T-cell (primary cell): ENCODE data around the gene NF2. TPM values are rescaled to one million over a fixed set of nuclear protein-coding genes. Genes with fewer than 3 reads are reported as not detected.

ENCODE experiments used
- ATAC-seq, 4 experiments: fragments of 200-7000 bp in 3 of 4; fragments of 150-1000 bp in 1 of 4; cut with Tn5 transposase; replicated peaks in 1 of 4; 1 replicate in 3 of 4; 2 replicates in 1 of 4; pipeline ENCODE4 v1.10.0; 2021; ENCODE audit warnings: moderate library complexity in 3 of 4, mild to moderate bottlenecking in 2 of 4, moderate number of reproducible peaks in 1 of 4
- CTCF ChIA-PET, 2 donors: fragments of 300-600 bp; sonication (Branson Sonifier 250); formaldehyde crosslinking; loops; one replicate each; lab custom pipeline; 2022; ENCODE audit warnings: antibody characterized with exemption in 2 of 2; lab: Charles Lee
- POLR2A ChIA-PET, 2 donors: fragments of 300-600 bp; sonication (Branson Sonifier 250); formaldehyde crosslinking; loops; one replicate each; lab custom pipeline; 2022; ENCODE audit warnings: antibody characterized with exemption in 2 of 2; lab: Charles Lee
- DNase-seq, 35 experiments: peaks; one replicate each; pipeline versions ENCODE4 v3.0.0 to v3.0.0-alpha.2; 2013 to 2023
- H3K27ac ChIP-seq: one replicate; pipeline ENCODE4 v1.5.1; 2013; ENCODE audit warnings: low read length
- H3K27me3 ChIP-seq, 2 experiments: replicated peaks in 1 of 2; 1 replicate in 1 of 2; 2 replicates in 1 of 2; pipeline versions ENCODE4 v1.6.1 to v1.7.0; 2013; ENCODE audit warnings: low read length in 1 of 2, mixed read lengths in 1 of 2; ENCODE audit not compliant: control insufficient read depth in 2 of 2, insufficient read depth in 2 of 2; ENCODE audit errors: extremely low read depth in 1 of 2
- H3K36me3 ChIP-seq, 2 donors: 1 replicate in 1 of 2; 2 replicates in 1 of 2; pipeline versions ENCODE4 v1.6.1 to v1.7.0; 2013; ENCODE audit warnings: low read length in 1 of 2; ENCODE audit not compliant: control insufficient read depth in 2 of 2, insufficient read depth in 1 of 2; ENCODE audit errors: extremely low read depth in 1 of 2
- H3K4me1 ChIP-seq, 2 experiments: 1 replicate in 1 of 2; 2 replicates in 1 of 2; pipeline versions ENCODE4 v1.6.1 to v1.7.0; 2013; ENCODE audit warnings: low read length in 2 of 2, mixed read lengths in 1 of 2; ENCODE audit not compliant: insufficient read depth in 2 of 2, control insufficient read depth in 1 of 2; ENCODE audit errors: extremely low read depth in 1 of 2
- H3K4me3 ChIP-seq, 2 donors: 1 replicate in 1 of 2; 2 replicates in 1 of 2; pipeline versions ENCODE4 v1.5.1 to v1.7.0; 2013; ENCODE audit warnings: mild to moderate bottlenecking in 2 of 2, low read length in 1 of 2, moderate library complexity in 1 of 2; ENCODE audit not compliant: control insufficient read depth in 1 of 2; ENCODE audit errors: extremely low read depth in 1 of 2
- H3K9me3 ChIP-seq: 2 replicates; pipeline ENCODE4 v1.7.0; 2013
- H3K27ac Mint-ChIP-seq, 2 donors: one replicate each; pipeline ENCODE4 v1.8.0; 2020 to 2021; ENCODE audit warnings: mild to moderate bottlenecking in 2 of 2, mixed read lengths in 2 of 2
- H3K27me3 Mint-ChIP-seq, 2 donors: one replicate each; pipeline ENCODE4 v1.8.0; 2021 to 2022; ENCODE audit warnings: mixed read lengths in 2 of 2
- H3K36me3 Mint-ChIP-seq: one replicate; pipeline ENCODE4 v1.8.0; 2021; ENCODE audit warnings: mixed read lengths
- H3K4me1 Mint-ChIP-seq, 3 donors: one replicate each; pipeline ENCODE4 v1.8.0; 2020 to 2022; ENCODE audit warnings: mixed read lengths in 3 of 3, mild to moderate bottlenecking in 1 of 3
- H3K4me3 Mint-ChIP-seq, 3 donors: one replicate each; pipeline ENCODE4 v1.8.0; 2020 to 2022; ENCODE audit warnings: mild to moderate bottlenecking in 3 of 3, mixed read lengths in 3 of 3, moderate library complexity in 3 of 3
- H3K9me3 Mint-ChIP-seq, 3 donors: one replicate each; pipeline ENCODE4 v1.8.0; 2020 to 2022; ENCODE audit warnings: mixed read lengths in 3 of 3
- WGBS: methylation state at CpG from one replicate; pipeline ENCODE4 v1.1.5; 2013; ENCODE audit warnings: missing lambda C conversion rate; ENCODE audit not compliant: insufficient coverage; 5-methylcytosine and 5-hydroxymethylcytosine counted together
- total RNA-seq, 35 experiments: library from RNA in 6 of 35; stranded (reverse) in 6 of 35; fragments of 120-200 nt in 1 of 35; gene quantifications; one replicate each; pipeline versions ENCODE4 v1.2.1 to v1.2.4 and lab custom pipeline; 2013 to 2026

The NF2 gene
- total RNA-seq, 5 donors from 2014 or later (not counting 1 experiment from before 2014, with no cell fraction given): 26.1 to 33.4 (median 31.9) TPM

DNA sequence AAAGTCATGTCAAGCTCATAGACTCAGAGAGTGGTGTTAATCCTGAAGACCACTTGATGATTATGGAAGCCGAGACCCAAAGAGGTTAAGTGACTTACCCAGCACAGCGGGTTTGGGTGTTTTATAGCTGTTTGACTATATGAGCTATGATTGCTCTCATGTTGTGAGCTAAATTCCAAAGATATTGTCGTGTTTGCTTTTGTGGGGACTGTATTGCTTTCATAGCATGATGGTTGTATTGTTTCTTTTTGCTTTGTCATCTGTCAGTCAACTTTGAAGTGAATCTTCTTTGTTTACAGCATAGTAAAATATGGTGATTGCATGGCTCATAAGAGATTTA lies 23.7 kb downstream of the NF2 start:
- H3K4me1 ChIP-seq: peaks cover 16 to 22% of the 10 kb centered on the region in 2 experiments
- no peak overlapping the region for H3K27ac ChIP-seq
- H3K36me3 ChIP-seq: no peaks in the 10 kb centered on the region
- ChIA-PET CTCF (interaction anchor here in 1 of 2 donors (0.7 to 1.1 kb wide), 2 partner anchors 140 to 375 kb away, joined by 3 to 4 read pairs; partner anchors contain the start of genes UQCR10 and ZMAT5), POLR2A (interaction anchor here in 1 of 2 donors (0.6 kb wide), 1 partner anchor 438 kb away, joined by 5 read pairs; no protein-coding TSS in a partner anchor)
- Mint-ChIP-seq H3K27me3 (no peaks in the 10 kb centered on the region), H3K9me3 (no peaks in the 10 kb centered on the region), H3K4me3 (no peak overlapping the region), H3K4me1 (peaks cover 66 to 76% (median 74%) of the 10 kb centered on the region in 3 donors), H3K27ac (no peak overlapping the region), H3K36me3 (peaks cover 3% of the 10 kb centered on the region)
- H3K4me3 ChIP-seq: no peak overlapping the region
- WGBS: 100% methylated on average over 3 of the region's 3 CpGs
- H3K27me3 ChIP-seq: no peaks in the 10 kb centered on the region
- ATAC-seq (no peak), DNase-seq (no peak)
- H3K9me3 ChIP-seq: no peaks in the 10 kb centered on the region

DNA sequence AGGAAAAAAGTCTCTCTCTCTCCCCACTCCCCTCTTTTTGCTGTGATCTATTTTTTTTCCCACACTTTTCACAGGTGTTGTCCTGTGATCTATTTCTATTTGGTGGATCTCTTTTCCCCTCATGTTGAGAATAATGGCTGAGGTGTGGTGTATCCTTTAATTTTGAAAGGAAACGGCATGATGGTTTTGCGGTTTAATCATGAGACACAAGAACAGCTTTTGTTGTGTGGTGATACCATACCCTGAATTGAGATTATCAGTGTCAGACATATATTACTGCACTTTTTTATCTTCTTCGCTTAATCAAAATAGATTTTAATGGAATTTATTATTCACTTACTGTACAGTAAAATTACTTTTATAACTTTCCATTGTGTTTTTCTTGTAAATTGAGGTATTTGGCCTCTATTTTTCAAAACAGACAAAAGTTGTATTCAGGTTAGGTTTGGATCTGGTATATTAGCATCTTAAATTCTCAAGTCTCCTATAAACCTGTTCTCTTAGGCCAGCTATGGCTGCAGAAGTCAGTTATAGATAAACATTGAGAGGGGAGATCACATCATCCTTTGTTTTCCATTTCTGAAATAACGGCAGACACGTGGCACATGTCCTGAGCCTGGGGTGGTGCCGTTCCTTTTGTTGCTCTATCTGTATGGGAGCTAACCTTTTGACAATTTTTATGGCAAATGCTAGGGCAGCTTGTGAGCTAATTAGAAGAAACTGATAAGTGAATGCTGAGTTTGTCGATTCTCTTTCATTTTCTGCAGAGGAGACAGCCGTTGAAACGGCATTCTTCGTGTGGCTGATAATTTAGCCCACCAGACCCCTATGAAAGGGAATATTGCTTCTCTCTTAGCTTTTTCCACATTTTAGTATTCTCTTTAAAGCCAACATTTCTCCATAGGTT lies 25.8 kb downstream of the NF2 start:
- CTCF ChIA-PET: interaction anchor here (0.5 to 0.6 kb wide), 4 partner anchors 25 to 279 kb away, joined by 3 to 8 read pairs (median 5); no protein-coding TSS in a partner anchor
- Mint-ChIP-seq H3K27me3 (no peaks in the 10 kb centered on the region), H3K27ac (peak overlapping the region in 1 of 2 donors; percentile 65), H3K36me3 (peaks cover 8% of the 10 kb centered on the region), H3K4me1 (peaks cover 68 to 79% (median 71%) of the 10 kb centered on the region in 3 donors), H3K9me3 (no peaks in the 10 kb centered on the region), H3K4me3 (no peak overlapping the region)
- Histone ChIP-seq H3K4me3 (no peak overlapping the region), H3K9me3 (no peaks in the 10 kb centered on the region), H3K4me1 (peaks cover 6 to 7% of the 10 kb centered on the region in 2 experiments), H3K36me3 (no peaks in the 10 kb centered on the region), H3K27me3 (no peaks in the 10 kb centered on the region), H3K27ac (no peak overlapping the region)
- DNase-seq: peak in 1 of 35 experiments; percentile 14
- POLR2A ChIA-PET: interaction anchor here in 1 of 2 donors (0.7 kb wide), 1 partner anchor 489 kb away, joined by 8 read pairs; no protein-coding TSS in a partner anchor
- peak in 1 of 4 experiments; percentile 55 for ATAC-seq
- 80% methylated on average over 1 of the region's 10 CpGs for WGBS

DNA sequence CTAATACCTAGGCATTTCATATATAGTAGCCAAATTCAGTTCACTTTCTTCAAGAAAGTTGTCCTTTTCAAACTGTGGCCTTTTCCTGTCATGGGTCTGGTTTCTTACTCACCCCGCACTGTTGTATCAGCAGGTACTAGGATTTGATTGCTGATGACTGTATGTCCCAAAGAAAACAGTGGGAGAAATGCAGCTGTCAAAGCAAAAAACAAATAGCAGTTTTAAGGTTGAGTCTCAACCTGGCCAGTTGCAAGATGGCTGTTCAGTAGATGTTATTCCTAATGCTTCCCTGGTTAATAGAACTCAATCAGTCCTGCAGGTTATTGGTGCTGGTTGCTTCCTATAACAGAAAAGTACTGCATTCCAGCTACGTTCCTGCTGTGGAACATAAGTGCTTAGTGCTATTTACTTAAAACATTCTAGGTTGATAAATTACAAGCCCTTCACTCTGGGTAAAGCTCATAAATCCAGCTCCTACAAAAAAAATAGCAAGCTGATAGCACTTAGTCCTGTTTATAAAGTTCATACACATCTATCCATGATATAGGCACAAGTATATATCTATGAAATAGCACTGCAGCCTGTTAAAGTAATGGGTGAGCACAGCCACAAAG lies 26.6 kb downstream of the NF2 start:
- CTCF ChIA-PET: interaction anchor here (0.5 to 0.6 kb wide), 3 partner anchors 25 to 278 kb away, joined by 3 to 5 read pairs (median 3); no protein-coding TSS in a partner anchor

GRCh38 chr22:29630987-29631386 lies 27.6 kb downstream of the NF2 start:
- H3K4me1 ChIP-seq: peaks cover 0 to 2% of the 10 kb centered on the region in 2 experiments
- peaks cover 8% of the 10 kb centered on the region for H3K36me3 Mint-ChIP-seq
- H3K9me3 ChIP-seq: no peaks in the 10 kb centered on the region
- no peak overlapping the region for H3K4me3 Mint-ChIP-seq
- DNase-seq: no peak
- no peak overlapping the region for H3K27ac Mint-ChIP-seq
- no peaks in the 10 kb centered on the region for H3K27me3 ChIP-seq
- H3K4me1 Mint-ChIP-seq: peaks cover 60 to 71% (median 65%) of the 10 kb centered on the region in 3 donors
- ChIA-PET CTCF (no interaction called here), POLR2A (no interaction called here)
- ATAC-seq: no peak
- no peaks in the 10 kb centered on the region for H3K9me3 Mint-ChIP-seq
- H3K27me3 Mint-ChIP-seq: no peaks in the 10 kb centered on the region
- 97% methylated on average over 5 of the region's 6 CpGs for WGBS
- H3K4me3 ChIP-seq: no peak overlapping the region
- H3K36me3 ChIP-seq: no peaks in the 10 kb centered on the region
- H3K27ac ChIP-seq: no peak overlapping the region

More for the DNA sequence above, 26.6 kb downstream of the NF2 start:
- no peaks in the 10 kb centered on the region for H3K27me3 ChIP-seq
- no peak overlapping the region for H3K4me3 Mint-ChIP-seq
- DNase-seq: no peak
- H3K27me3 Mint-ChIP-seq: no peaks in the 10 kb centered on the region
- WGBS: no CpG with 5 or more reads among the region's 2 CpGs
- H3K4me1 ChIP-seq: peaks cover 2% of the 10 kb centered on the region in 2 experiments
- peaks cover 8% of the 10 kb centered on the region for H3K36me3 Mint-ChIP-seq
- H3K4me3 ChIP-seq: no peak overlapping the region
- no peak overlapping the region for H3K27ac ChIP-seq
- POLR2A ChIA-PET: interaction anchor here in 1 of 2 donors (0.6 kb wide), 1 partner anchor 388 kb away, joined by 3 read pairs; no protein-coding TSS in a partner anchor
- H3K9me3 Mint-ChIP-seq: no peaks in the 10 kb centered on the region
- ATAC-seq: no peak
- H3K36me3 ChIP-seq: no peaks in the 10 kb centered on the region
- no peaks in the 10 kb centered on the region for H3K9me3 ChIP-seq
- peaks cover 65 to 76% (median 66%) of the 10 kb centered on the region in 3 donors for H3K4me1 Mint-ChIP-seq
- H3K27ac Mint-ChIP-seq: no peak overlapping the region

- Histone ChIP-seq H3K27ac (no peak overlapping the region), H3K4me3 (no peak overlapping the region), H3K36me3 (no peaks in the 10 kb centered on the region), H3K9me3 (no peaks in the 10 kb centered on the region), H3K4me1 (peaks cover 0 to 2% of the 10 kb centered on the region in 2 experiments), H3K27me3 (no peaks in the 10 kb centered on the region)
- POLR2A ChIA-PET: no interaction called here
- Mint-ChIP-seq H3K4me1 (peaks cover 54 to 63% (median 63%) of the 10 kb centered on the region in 3 donors), H3K27me3 (no peaks in the 10 kb centered on the region), H3K36me3 (peaks cover 8% of the 10 kb centered on the region), H3K4me3 (no peak overlapping the region), H3K9me3 (no peaks in the 10 kb centered on the region), H3K27ac (no peak overlapping the region)
- ATAC-seq (no peak), DNase-seq (no peak)
- CTCF ChIA-PET: no interaction called here
- 80% methylated on average over 1 of the region's 1 CpG for WGBS
Observed at GRCh38 chr22:29631725-29632124, 28.3 kb downstream of the NF2 start.

DNA sequence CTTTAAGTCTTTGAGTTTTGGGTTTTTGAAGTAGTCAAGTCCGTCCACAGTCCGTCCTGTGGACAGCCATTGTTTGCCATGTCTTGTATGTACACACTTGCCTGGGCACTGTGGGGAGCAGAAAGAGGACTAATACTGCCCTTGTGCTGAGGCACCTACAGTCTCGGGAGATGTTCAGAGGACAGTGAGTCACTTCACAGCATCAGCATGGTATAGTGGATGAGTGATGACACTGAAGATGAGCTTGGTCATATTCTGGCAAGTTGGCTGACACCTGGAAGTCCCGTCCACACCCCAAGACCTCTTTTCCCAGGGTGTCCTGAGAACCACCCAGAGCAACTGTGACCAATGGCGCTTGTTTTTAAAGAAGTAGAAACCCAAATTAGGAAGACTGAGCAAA lies 29.2 kb downstream of the NF2 start:
- Histone ChIP-seq H3K27ac (no peak overlapping the region), H3K27me3 (no peaks in the 10 kb centered on the region), H3K4me3 (no peak overlapping the region), H3K4me1 (peaks cover 0 to 2% of the 10 kb centered on the region in 2 experiments), H3K36me3 (peaks cover 0 to 6% of the 10 kb centered on the region in 2 donors), H3K9me3 (no peaks in the 10 kb centered on the region)
- no peaks in the 10 kb centered on the region for H3K9me3 Mint-ChIP-seq
- ATAC-seq (no peak), DNase-seq (no peak)
- ChIA-PET POLR2A (no interaction called here), CTCF (no interaction called here)
- H3K27me3 Mint-ChIP-seq: no peaks in the 10 kb centered on the region
- H3K4me3 Mint-ChIP-seq: no peak overlapping the region
- H3K4me1 Mint-ChIP-seq: peaks cover 45 to 59% (median 55%) of the 10 kb centered on the region in 3 donors
- H3K36me3 Mint-ChIP-seq: peaks cover 11% of the 10 kb centered on the region
- no peak overlapping the region for H3K27ac Mint-ChIP-seq
- WGBS: 85% methylated on average over 3 of the region's 5 CpGs
